Activated CD4-positive, alpha-beta T cell treated with anti-CD3 and anti-CD28 coated beads, Interleukin-2, amount 10 ng/mL, durations not matched to agents 24 days and 14 days (primary cell): ENCODE data around the gene CIITA. TPM values are rescaled to one million over a fixed set of nuclear protein-coding genes. Genes with fewer than 3 reads are reported as not detected.
"Not testable (repeated sequence)": the region's sequence is repeated elsewhere in the genome, so short reads cannot be mapped to it uniquely, and the experiment has no call there.

Experiments
- DNase-seq: peaks from one replicate; pipeline ENCODE4 v3.0.0; 2022
- H3K27ac Mint-ChIP-seq: one replicate; pipeline ENCODE4 v1.8.0; 2022; ENCODE audit warnings: mild to moderate bottlenecking, mixed read lengths
- H3K27me3 Mint-ChIP-seq: one replicate; pipeline ENCODE4 v1.8.0; 2022; ENCODE audit warnings: mixed read lengths
- H3K36me3 Mint-ChIP-seq: one replicate; pipeline ENCODE4 v1.8.0; 2022; ENCODE audit warnings: low read depth, mild to moderate bottlenecking, mixed read lengths
- H3K4me1 Mint-ChIP-seq: one replicate; pipeline ENCODE4 v1.8.0; 2021; ENCODE audit warnings: mixed read lengths
- H3K4me3 Mint-ChIP-seq: one replicate; pipeline ENCODE4 v1.8.0; 2022; ENCODE audit warnings: mild to moderate bottlenecking, moderate library complexity, mixed read lengths
- H3K9me3 Mint-ChIP-seq: one replicate; pipeline ENCODE4 v1.8.0; 2021; ENCODE audit warnings: mixed read lengths
- intact Hi-C: fragments of 100-400 bp; cut with micrococcal nuclease; formaldehyde crosslinking; loops from one replicate; pipeline ENCODE4 v1.15.1; 2023
- total RNA-seq: library from RNA; stranded (reverse); gene quantifications from 2 replicates; pipeline ENCODE4 v1.2.3, GENCODE V29; 2022

Gene CIITA
- total RNA-seq, 1 donor from 2014 or later, result 5.0 TPM

GRCh38 chr16:10935226-10935915 lies 58.4 kb downstream of the CIITA start:
- no peak overlapping the region for H3K4me3 Mint-ChIP-seq
- H3K9me3 Mint-ChIP-seq, result no peaks in the 10 kb centered on the region
- DNase-seq, result no peak
- H3K4me1 Mint-ChIP-seq, result peaks cover 66% of the 10 kb centered on the region
- no peak overlapping the region for H3K27ac Mint-ChIP-seq
- peaks cover 53% of the 10 kb centered on the region for H3K36me3 Mint-ChIP-seq
- intact Hi-C loops, result no loop called here
- H3K27me3 Mint-ChIP-seq, result no peaks in the 10 kb centered on the region

GRCh38 chr16:10936272-10936984 lies 59.4 kb downstream of the CIITA start:
- DNase-seq, result no peak
- no peaks in the 10 kb centered on the region for H3K27me3 Mint-ChIP-seq
- intact Hi-C loops, result no loop called here
- no peak overlapping the region for H3K27ac Mint-ChIP-seq
- H3K4me3 Mint-ChIP-seq, result peak overlapping the region; percentile 96
- H3K9me3 Mint-ChIP-seq, result no peaks in the 10 kb centered on the region
- H3K4me1 Mint-ChIP-seq, result peaks cover 73% of the 10 kb centered on the region
- peaks cover 53% of the 10 kb centered on the region for H3K36me3 Mint-ChIP-seq

DNA sequence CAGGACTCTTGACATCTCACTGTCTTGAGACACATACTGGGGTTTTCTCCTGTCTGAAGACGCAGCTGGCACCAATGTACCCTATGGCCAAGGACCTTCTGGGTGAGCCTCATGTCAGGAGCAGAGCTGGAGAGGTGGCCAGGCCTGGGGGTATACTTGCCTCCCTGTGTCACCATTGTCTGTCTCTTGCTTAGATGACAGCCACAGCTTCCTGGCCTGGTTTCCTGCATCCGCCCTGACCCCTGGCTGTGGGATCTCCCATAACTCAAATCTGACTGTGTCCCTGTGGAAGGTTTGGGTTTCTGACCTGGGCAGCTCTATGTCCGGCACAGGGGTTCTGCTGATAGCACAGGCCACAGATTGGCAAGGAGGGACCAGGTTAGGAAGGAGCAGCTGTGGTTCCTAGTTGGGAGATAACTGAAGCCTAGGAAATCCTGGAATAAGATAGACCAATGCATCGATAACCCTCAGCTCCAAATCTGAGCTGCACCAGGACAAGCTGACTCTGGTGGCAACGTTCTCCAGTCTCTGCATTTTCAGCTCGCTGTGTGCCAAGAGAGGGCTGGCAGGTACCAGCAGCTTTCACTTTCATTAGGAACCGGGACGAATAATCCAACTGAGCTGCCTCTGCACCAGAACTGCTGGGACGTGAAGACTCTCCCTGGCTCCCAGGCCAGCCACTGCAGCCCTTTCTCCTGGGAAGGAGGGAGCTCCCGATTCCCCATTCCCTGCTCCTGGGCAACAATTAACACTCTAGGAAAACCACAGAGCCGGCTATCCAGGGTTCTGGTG lies 60.3 kb downstream of the CIITA start:
- Mint-ChIP-seq H3K36me3 (peaks cover 52% of the 10 kb centered on the region), H3K27ac (peak overlapping the region; percentile 32), H3K4me1 (peaks cover 71% of the 10 kb centered on the region), H3K9me3 (no peaks in the 10 kb centered on the region), H3K27me3 (no peaks in the 10 kb centered on the region), H3K4me3 (peak overlapping the region; percentile 96)
- intact Hi-C loops, result no loop called here
- peak; percentile 75 for DNase-seq

- H3K27ac Mint-ChIP-seq, result peak overlapping the region; percentile 60
- H3K4me1 Mint-ChIP-seq, result peaks cover 73% of the 10 kb centered on the region
- H3K36me3 Mint-ChIP-seq, result peaks cover 47% of the 10 kb centered on the region
Observed at GRCh38 chr16:10938321-10938720, 61.3 kb downstream of the CIITA start.

DNA sequence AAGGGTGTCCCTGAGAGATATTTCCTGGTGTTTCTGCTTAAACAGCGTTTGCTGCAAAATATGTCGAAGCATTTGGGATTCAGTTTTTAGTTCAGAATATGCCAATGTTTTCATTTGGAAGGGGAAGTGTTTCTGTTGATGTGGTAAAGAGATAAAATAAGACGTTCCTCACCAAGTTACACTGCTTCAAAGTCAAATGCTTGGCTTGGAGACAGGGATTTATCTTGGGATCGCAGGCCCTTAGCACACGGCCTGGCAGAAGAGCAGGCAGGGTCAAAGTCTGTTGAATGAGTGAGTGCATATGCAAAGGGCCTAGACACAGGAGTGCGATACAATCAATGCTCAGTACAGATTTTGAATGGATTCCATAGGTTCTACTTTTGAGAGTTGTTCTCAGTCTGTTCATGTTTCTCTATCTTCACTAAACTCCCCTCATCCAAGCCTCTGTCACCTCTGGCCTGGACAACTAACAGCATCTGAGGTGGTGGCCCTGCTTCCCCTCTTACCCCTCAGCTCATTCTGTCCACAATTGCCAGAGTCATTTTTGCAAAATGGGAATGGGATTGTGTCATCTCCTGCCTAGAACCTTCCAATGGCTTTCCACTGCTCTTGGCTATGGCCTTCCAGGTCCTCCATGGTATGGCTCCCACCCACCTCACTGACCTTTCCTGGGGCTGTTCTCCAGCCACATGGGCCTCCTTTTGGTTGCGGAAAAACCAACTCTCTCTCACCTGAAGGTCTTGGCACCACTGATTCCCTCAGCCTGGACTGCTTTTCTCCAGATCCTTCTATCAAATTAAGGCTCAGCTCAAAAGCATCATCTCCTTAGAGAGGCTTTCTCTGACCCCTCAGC lies 62.0 kb downstream of the CIITA start:
- intact Hi-C loops, result no loop called here
- Mint-ChIP-seq H3K4me1 (peaks cover 73% of the 10 kb centered on the region), H3K36me3 (peaks cover 43% of the 10 kb centered on the region), H3K4me3 (peak overlapping the region; percentile 96), H3K9me3 (no peaks in the 10 kb centered on the region), H3K27me3 (no peaks in the 10 kb centered on the region), H3K27ac (peak overlapping the region; percentile 60)
- DNase-seq, result no peak

More at GRCh38 chr16:10938321-10938720, 61.3 kb downstream of the CIITA start:
- H3K9me3 Mint-ChIP-seq, result no peaks in the 10 kb centered on the region
- H3K4me3 Mint-ChIP-seq, result peak overlapping the region; percentile 96
- DNase-seq, result peak; percentile 79
- H3K27me3 Mint-ChIP-seq, result no peaks in the 10 kb centered on the region
- intact Hi-C loops, result no loop called here

DNA sequence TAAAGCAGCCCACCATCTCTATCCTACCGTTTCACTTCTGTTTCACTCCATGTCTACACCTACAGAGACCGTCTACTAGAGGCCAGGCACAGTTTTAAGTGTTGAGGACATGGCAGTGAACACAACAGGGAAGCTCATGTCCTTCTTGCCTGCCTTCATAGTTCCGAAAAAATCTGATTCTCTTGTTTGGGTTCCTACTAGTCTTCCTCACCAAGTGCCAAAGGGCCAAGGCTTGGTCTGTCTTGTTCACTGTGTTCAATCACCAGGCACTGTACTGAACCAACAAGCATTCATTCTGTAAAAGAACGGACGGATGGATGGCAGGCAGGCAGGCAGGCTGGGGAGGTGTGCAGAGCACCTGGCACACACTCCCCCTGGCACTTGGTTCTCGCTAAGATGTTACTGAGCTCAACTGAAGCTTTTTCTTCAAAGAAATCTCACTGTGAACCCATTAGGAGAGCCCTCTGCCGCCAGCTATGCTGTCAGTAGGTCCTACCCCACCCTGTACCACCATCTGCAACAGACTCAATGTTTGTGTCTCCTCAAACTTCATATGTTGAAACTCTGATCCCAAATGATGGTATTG lies 62.7 kb downstream of the CIITA start:
- Mint-ChIP-seq H3K9me3 (no peaks in the 10 kb centered on the region), H3K4me1 (peaks cover 71% of the 10 kb centered on the region), H3K27ac (peak overlapping the region; percentile 60), H3K36me3 (peaks cover 41% of the 10 kb centered on the region), H3K27me3 (no peaks in the 10 kb centered on the region), H3K4me3 (peak overlapping the region; percentile 96)
- intact Hi-C loops, result loop anchor here (5.0 kb wide), 3 partner anchors 803 to 1143 kb away; partner anchors contain the start of genes GSPT1 and TXNDC11
- DNase-seq, result no peak

GRCh38 chr16:10940501-10941079 lies 63.6 kb downstream of the CIITA start:
- Mint-ChIP-seq H3K4me1 (peaks cover 71% of the 10 kb centered on the region), H3K27ac (peak overlapping the region; percentile 87), H3K4me3 (peak overlapping the region; percentile 96), H3K36me3 (peaks cover 37% of the 10 kb centered on the region), H3K27me3 (no peaks in the 10 kb centered on the region), H3K9me3 (no peaks in the 10 kb centered on the region)
- intact Hi-C loops, result loop anchor here (5.0 kb wide), 3 partner anchors 802 to 1142 kb away; partner anchors contain the start of genes GSPT1 and TXNDC11
- DNase-seq, result peak; percentile 69

DNA sequence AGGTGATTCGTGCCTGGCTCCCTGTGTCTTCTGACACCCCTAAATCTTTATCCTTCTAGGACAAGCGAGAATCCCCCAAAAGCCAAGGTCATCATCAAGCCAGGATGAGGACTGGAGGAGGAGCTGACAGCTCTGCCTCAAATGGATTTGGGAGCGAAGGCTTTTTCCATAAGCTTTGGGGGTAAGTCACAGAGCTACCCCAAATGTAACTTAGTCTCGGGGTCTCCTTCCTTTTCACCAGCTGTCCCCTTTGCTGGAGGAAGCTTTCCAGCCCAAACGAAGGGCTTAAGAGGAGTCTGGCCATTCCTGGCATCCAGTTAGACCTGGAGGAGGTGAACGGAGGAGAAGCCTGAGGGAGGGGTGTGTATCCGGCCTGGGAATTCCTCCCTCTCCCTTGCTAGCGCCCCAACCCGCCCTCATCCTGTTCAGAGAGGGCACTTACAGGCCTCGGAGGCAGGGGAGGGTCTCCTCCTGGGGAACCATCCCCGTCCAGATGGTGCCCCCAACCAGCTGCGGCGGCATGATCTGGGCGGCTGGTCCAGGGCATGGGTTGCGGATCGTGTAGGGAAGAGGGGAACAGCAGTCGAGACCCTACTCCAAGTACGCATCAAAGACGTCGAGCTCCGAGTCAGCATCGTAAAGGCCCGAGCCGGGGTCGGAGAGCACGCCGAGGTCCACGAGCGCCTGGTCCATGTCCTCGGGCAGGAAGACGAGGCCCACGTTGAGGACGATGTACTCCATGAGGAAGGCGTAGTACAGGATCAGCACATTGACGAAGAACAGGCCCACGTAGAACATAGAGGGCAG lies 64.3 kb downstream of the CIITA start:
- H3K36me3 Mint-ChIP-seq, result peaks cover 32% of the 10 kb centered on the region
- no peaks in the 10 kb centered on the region for H3K27me3 Mint-ChIP-seq
- H3K27ac Mint-ChIP-seq, result peak overlapping the region; percentile 87
- peaks cover 73% of the 10 kb centered on the region for H3K4me1 Mint-ChIP-seq
- no peaks in the 10 kb centered on the region for H3K9me3 Mint-ChIP-seq
- intact Hi-C loops, result loop anchor here (5.0 kb wide), 3 partner anchors 801 to 1141 kb away; partner anchors contain the start of genes GSPT1 and TXNDC11
- DNase-seq, result peak; percentile 73
- peak overlapping the region; percentile 96 for H3K4me3 Mint-ChIP-seq

GRCh38 chr16:10941935-10942351 lies 64.9 kb downstream of the CIITA start:
- not testable (repeated sequence) for DNase-seq, H3K9me3 Mint-ChIP-seq, H3K27ac Mint-ChIP-seq, H3K27me3 Mint-ChIP-seq
- peaks cover 68% of the 10 kb centered on the region for H3K4me1 Mint-ChIP-seq
- H3K4me3 Mint-ChIP-seq, result peak overlapping the region; percentile 96
- intact Hi-C loops, result loop anchor here (5.0 kb wide), 3 partner anchors 800 to 1140 kb away; partner anchors contain the start of genes GSPT1 and TXNDC11
- H3K36me3 Mint-ChIP-seq, result peaks cover 26% of the 10 kb centered on the region

- H3K4me3 Mint-ChIP-seq, result peak within 1 kb of the TSS; percentile 96
- H3K9me3 Mint-ChIP-seq, result no peaks in the 10 kb centered on the region
- intact Hi-C loops, result loop anchor here (5.0 kb wide), 3 partner anchors 800 to 1140 kb away; partner anchors contain the start of genes GSPT1 and TXNDC11
- peak within 1 kb of the TSS; percentile 87 for H3K27ac Mint-ChIP-seq
- no peaks in the 10 kb centered on the region for H3K27me3 Mint-ChIP-seq
- H3K36me3 Mint-ChIP-seq, result peaks cover 26% of the 10 kb centered on the region
- H3K4me1 Mint-ChIP-seq, result peaks cover 67% of the 10 kb centered on the region
- DNase-seq, result peak; percentile 99
Observed at GRCh38 chr16:10942352-10943063, 65.5 kb downstream of the CIITA start, which contains the start of gene DEXI. Gene DEXI (minus strand): TSS chr16:10942468. CDS start chr16:10942005, 463 bp downstream.

DNA sequence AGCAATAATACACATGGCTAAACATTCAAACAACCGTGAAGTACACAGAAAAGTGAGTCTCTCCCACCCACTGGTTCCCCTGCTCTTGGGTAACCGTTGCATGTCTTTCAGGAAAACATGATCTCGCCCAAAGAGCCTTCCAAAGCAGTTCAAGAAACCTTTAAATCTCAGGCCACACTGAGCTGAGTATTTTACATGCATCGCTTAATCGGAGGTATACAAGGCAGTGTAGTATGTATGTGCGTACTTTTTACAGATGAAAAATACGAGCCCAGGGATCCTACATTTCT lies 66.0 kb downstream of the CIITA start:
- H3K36me3 Mint-ChIP-seq, result peaks cover 24% of the 10 kb centered on the region
- no peak for DNase-seq
- H3K4me1 Mint-ChIP-seq, result peaks cover 63% of the 10 kb centered on the region
- peak overlapping the region; percentile 96 for H3K4me3 Mint-ChIP-seq
- peak overlapping the region; percentile 25 for H3K27ac Mint-ChIP-seq
- no peaks in the 10 kb centered on the region for H3K9me3 Mint-ChIP-seq
- intact Hi-C loops, result loop anchor here (5.0 kb wide), 3 partner anchors 799 to 1139 kb away; partner anchors contain the start of genes GSPT1 and TXNDC11
- no peaks in the 10 kb centered on the region for H3K27me3 Mint-ChIP-seq
